Endothelial cell (in vitro differentiated cells): ENCODE data around the gene ITGA8. TPM values are rescaled to one million over a fixed set of nuclear protein-coding genes. Genes with fewer than 3 reads are reported as not detected.
A peak's percentile ranks its signal among the peaks of the same experiment; 100 is the strongest.
"Not testable (repeated sequence)": the region's sequence is repeated elsewhere in the genome, so short reads cannot be mapped to it uniquely, and the experiment has no call there.

Source experiments
- DNase-seq: peaks from one replicate; pipeline ENCODE4 v3.0.0; 2021; ENCODE audit warnings: low spot score
- H3K27ac Mint-ChIP-seq: one replicate; pipeline ENCODE4 v1.8.0; 2021; ENCODE audit warnings: mixed read lengths, inconsistent platforms; ENCODE audit not compliant: unreplicated experiment
- H3K27me3 Mint-ChIP-seq: one replicate; pipeline ENCODE4 v1.8.0; 2021; ENCODE audit warnings: mild to moderate bottlenecking, moderate library complexity, mixed read lengths, inconsistent platforms; ENCODE audit not compliant: unreplicated experiment
- H3K36me3 Mint-ChIP-seq: one replicate; pipeline ENCODE4 v1.8.0; 2021; ENCODE audit warnings: mild to moderate bottlenecking, low read depth, mixed read lengths, inconsistent platforms; ENCODE audit not compliant: unreplicated experiment
- H3K4me1 Mint-ChIP-seq: one replicate; pipeline ENCODE4 v1.8.0; 2021; ENCODE audit warnings: mild to moderate bottlenecking, mixed read lengths, inconsistent platforms; ENCODE audit not compliant: unreplicated experiment
- H3K4me3 Mint-ChIP-seq: one replicate; pipeline ENCODE4 v1.8.0; 2021; ENCODE audit warnings: mild to moderate bottlenecking, mixed read lengths, inconsistent platforms; ENCODE audit not compliant: unreplicated experiment
- H3K9me3 Mint-ChIP-seq: one replicate; pipeline ENCODE4 v1.8.0; 2021; ENCODE audit warnings: mixed read lengths, inconsistent platforms; ENCODE audit not compliant: unreplicated experiment
- CTCF ChIP-seq: fragments of 200-600 bp; sonication (generic); IDR thresholded peaks from one replicate; pipeline ENCODE4 v1.5.0; 2021; ENCODE audit warnings: antibody characterized with exemption; ENCODE audit not compliant: unreplicated experiment
- total RNA-seq: library from RNA; stranded (reverse); fragmentation: NEBNext Ultra II Directional; extraction: Animal tissue kit (Norgen Biotek cat#: 25700); gene quantifications from one replicate; pipeline ENCODE4 v1.2.1, GENCODE V29; 2021; ENCODE audit not compliant: unreplicated experiment

The ITGA8 gene
- total RNA-seq, 1 donor from 2014 or later = 0.51 TPM

- no peak for TF ChIP-seq CTCF
- Mint-ChIP-seq H3K9me3 (no peaks in the 10 kb centered on the region), H3K27me3 (no peaks in the 10 kb centered on the region), H3K36me3 (no peaks in the 10 kb centered on the region), H3K4me3 (no peak overlapping the region), H3K27ac (no peak overlapping the region), H3K4me1 (peaks cover 10% of the 10 kb centered on the region)
- no peak for DNase-seq
Observed at GRCh38 chr10:15636446-15636845, 83.3 kb downstream of the ITGA8 start.

GRCh38 chr10:15632456-15633091 is 87.1 kb downstream of the ITGA8 start:
- Mint-ChIP-seq H3K27me3 (no peaks in the 10 kb centered on the region), H3K4me3 (no peak overlapping the region), H3K36me3 (no peaks in the 10 kb centered on the region), H3K4me1 (peaks cover 12% of the 10 kb centered on the region), H3K27ac (no peak overlapping the region), H3K9me3 (no peaks in the 10 kb centered on the region)
- no peak for TF ChIP-seq CTCF
- no peak for DNase-seq

- not testable (repeated sequence) for H3K9me3 Mint-ChIP-seq, H3K4me3 Mint-ChIP-seq, DNase-seq, H3K27me3 Mint-ChIP-seq, H3K36me3 Mint-ChIP-seq, H3K27ac Mint-ChIP-seq
- H3K4me1 Mint-ChIP-seq = peaks cover 12% of the 10 kb centered on the region
Observed at GRCh38 chr10:15631205-15631604, 88.5 kb downstream of the ITGA8 start.

GRCh38 chr10:15630353-15630752 is 89.4 kb downstream of the ITGA8 start:
- Mint-ChIP-seq H3K27ac (peak overlapping the region; percentile 79), H3K9me3 (no peaks in the 10 kb centered on the region), H3K36me3 (peaks cover 4% of the 10 kb centered on the region), H3K4me3 (no peak overlapping the region), H3K4me1 (peaks cover 12% of the 10 kb centered on the region), H3K27me3 (no peaks in the 10 kb centered on the region)
- no peak for TF ChIP-seq CTCF
- DNase-seq = no peak

- Mint-ChIP-seq H3K36me3 (peaks cover 4% of the 10 kb centered on the region), H3K4me3 (no peak overlapping the region), H3K27ac (no peak overlapping the region), H3K9me3 (no peaks in the 10 kb centered on the region), H3K27me3 (no peaks in the 10 kb centered on the region), H3K4me1 (peaks cover 12% of the 10 kb centered on the region)
- no peak for DNase-seq
- no peak for TF ChIP-seq CTCF
Observed at GRCh38 chr10:15627617-15628196, 92.0 kb downstream of the ITGA8 start.
